ACC112 (cell line): ENCODE results near the gene ZBTB16.

ENCODE experiments used
- H2AFZ ChIP-seq: fragments of 200-600 bp; sonication (generic); one replicate; pipeline ENCODE4 v1.6.0; 2017; ENCODE audit warnings: antibody characterized with exemption, low read length; ENCODE audit not compliant: unreplicated experiment
- H3K27ac ChIP-seq: fragments of 200-600 bp; sonication (generic); 2 replicates; pipeline ENCODE4 v1.5.1; 2014; ENCODE audit warnings: low read depth, mild to moderate bottlenecking, antibody characterized with exemption, low read length, moderate library complexity
- H3K27me3 ChIP-seq: fragments of 200-600 bp; sonication (generic); 2 replicates; pipeline ENCODE4 v1.6.1; 2014; ENCODE audit warnings: mild to moderate bottlenecking, antibody characterized with exemption, low read length, moderate library complexity, mixed read lengths; ENCODE audit not compliant: insufficient read depth
- H3K36me3 ChIP-seq: fragments of 200-600 bp; sonication (generic); 2 replicates; pipeline ENCODE4 v1.6.1; 2016; ENCODE audit warnings: mild to moderate bottlenecking, antibody characterized with exemption, low read length, moderate library complexity, mixed read lengths; ENCODE audit not compliant: insufficient read depth
- H3K4me1 ChIP-seq: fragments of 200-600 bp; sonication (generic); one replicate; pipeline ENCODE4 v1.6.1; 2016; ENCODE audit warnings: low read length, mixed read lengths; ENCODE audit not compliant: insufficient read depth, unreplicated experiment, control insufficient read depth
- H3K4me3 ChIP-seq: fragments of 200-600 bp; sonication (generic); 2 replicates; pipeline ENCODE4 v1.5.1; 2014; ENCODE audit warnings: mild to moderate bottlenecking, low read depth, low read length
- H3K79me2 ChIP-seq: fragments of 200-600 bp; sonication (generic); one replicate; pipeline ENCODE4 v1.6.0; 2016; ENCODE audit warnings: low read length; ENCODE audit not compliant: control insufficient read depth, unreplicated experiment, insufficient read depth

Gene ZBTB16

GRCh38 chr11:114106047-114106446 lies 46.5 kb downstream of the ZBTB16 start:
- peaks cover 22% of the 10 kb centered on the region for H3K4me1 ChIP-seq
- no peak overlapping the region for H3K4me3 ChIP-seq
- H3K27ac ChIP-seq = no peak overlapping the region
- no peaks in the 10 kb centered on the region for H3K27me3 ChIP-seq
- peaks cover 72% of the 10 kb centered on the region for H3K79me2 ChIP-seq
- H2AFZ ChIP-seq = no peak overlapping the region
- H3K36me3 ChIP-seq = peaks cover 8% of the 10 kb centered on the region; the same call in 1 of the 2 replicates

DNA sequence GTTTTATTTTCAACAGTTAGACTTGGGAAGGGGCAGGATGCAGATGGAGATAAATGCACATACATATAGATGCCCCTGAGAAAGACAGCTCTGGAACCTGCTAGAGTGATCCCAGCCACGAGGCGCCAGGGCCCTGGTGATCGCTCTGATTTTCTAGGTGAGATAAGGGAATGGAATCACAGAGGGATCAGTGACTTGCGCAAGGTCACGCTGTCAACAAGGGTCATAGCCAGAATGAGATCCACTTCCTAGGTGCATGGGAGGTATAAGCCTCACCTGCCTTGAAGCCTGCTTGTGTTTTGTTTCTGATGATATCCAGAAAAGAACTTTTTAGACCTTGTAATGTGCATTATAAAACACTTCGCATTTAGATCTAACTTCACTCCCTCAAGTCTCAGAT lies 47.5 kb downstream of the ZBTB16 start:
- Histone ChIP-seq H3K27ac (no peak overlapping the region), H3K27me3 (no peaks in the 10 kb centered on the region), H3K79me2 (peaks cover 67% of the 10 kb centered on the region), H2AFZ (no peak overlapping the region), H3K4me3 (no peak overlapping the region), H3K4me1 (peaks cover 25% of the 10 kb centered on the region), H3K36me3 (peaks cover 8% of the 10 kb centered on the region; the same call in 1 of the 2 replicates)

DNA sequence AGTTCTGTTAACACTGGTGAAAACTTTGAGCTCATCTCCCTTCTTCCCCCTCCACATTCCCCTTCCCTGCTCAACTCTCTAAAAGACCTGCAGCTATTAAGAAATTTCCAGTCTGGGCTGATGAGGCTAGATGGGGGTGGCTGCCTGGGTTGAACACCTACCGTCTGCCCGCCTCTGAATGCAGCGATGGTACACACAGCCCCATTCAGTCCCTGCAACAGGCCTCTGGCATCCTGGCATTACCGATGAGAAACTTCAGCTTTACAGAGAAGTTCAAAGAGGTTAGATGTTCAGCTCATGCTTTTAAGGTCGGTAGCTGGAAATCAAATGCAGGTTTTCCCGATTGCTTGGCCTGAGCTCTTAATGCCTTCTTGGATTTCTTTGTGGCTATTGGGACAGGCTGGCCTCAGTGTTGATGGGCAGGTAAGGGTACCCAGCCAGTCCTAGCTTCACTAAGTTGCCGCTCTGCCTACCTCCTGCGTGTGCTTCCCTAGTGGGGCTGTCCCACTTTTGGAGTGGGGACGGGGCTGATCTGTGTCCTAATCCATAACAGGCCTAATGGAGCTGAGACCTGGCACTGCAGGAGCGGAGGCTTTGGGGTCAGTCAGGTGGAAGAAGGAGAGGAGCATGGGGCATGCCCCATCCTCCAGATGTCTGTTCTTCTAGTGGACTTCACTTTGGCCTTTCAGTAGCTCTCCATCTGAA lies 49.1 kb downstream of the ZBTB16 start:
- Histone ChIP-seq H3K27ac (no peak overlapping the region), H3K4me3 (no peak overlapping the region), H3K27me3 (no peaks in the 10 kb centered on the region), H2AFZ (no peak overlapping the region), H3K36me3 (peaks cover 8% of the 10 kb centered on the region; the same call in 1 of the 2 replicates), H3K4me1 (peaks cover 37% of the 10 kb centered on the region), H3K79me2 (peaks cover 69% of the 10 kb centered on the region)

DNA sequence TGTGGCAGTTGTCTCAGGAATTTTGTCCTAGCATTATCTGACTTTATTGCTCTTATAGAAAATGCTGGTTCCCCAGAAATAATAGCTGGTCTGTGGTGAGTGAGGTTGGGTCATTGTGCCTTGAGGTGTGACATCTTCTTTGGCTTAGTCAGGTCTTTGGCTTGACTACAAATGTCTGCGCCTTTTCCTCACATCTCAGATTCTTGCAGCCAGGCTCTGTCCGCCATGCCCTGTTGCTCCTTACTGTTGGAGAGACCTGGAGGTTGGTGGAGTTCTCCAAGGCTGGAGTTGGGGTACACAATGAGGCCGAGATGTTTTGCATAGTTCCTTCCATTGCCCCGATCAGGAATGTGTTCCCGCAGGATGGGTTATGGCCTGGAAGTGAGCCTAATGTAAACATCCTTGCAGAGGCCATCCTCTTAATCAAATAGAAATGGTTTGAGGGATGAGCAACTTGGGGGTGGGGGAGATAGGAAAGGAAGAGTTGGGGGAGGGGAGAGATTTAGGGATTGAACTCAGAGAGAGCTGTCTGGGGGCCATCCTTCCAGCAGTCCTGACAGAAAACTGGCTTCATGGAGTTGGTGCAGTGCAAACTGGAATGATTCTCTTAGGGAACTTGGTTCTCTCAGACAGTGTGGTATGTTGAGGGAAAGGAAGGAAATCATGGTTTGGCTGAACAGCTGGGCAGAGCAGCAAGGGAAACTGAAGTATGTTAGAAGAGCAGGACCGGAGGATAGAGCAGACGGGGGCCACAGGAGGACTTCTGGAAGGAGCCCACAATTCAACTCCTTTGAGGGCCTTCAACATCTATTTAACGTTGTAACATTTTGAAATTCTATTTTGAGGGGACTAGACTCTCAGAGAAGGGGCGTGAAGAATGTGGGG lies 49.9 kb downstream of the ZBTB16 start:
- peak overlapping the region; percentile 92 for H3K27ac ChIP-seq
- H3K36me3 ChIP-seq = peaks cover 7% of the 10 kb centered on the region; the same call in 1 of the 2 replicates
- H3K4me1 ChIP-seq = peaks cover 40% of the 10 kb centered on the region
- no peak overlapping the region for H3K4me3 ChIP-seq
- H3K27me3 ChIP-seq = no peaks in the 10 kb centered on the region
- H2AFZ ChIP-seq = no peak overlapping the region
- peaks cover 67% of the 10 kb centered on the region for H3K79me2 ChIP-seq

- peaks cover under 1% of the 10 kb centered on the region; the same call in 1 of the 2 replicates for H3K36me3 ChIP-seq
- no peaks in the 10 kb centered on the region for H3K27me3 ChIP-seq
- peak overlapping the region; percentile 67; the same call in 1 of the 2 replicates for H3K4me3 ChIP-seq
- H3K27ac ChIP-seq = peak overlapping the region; percentile 92
- peaks cover 62% of the 10 kb centered on the region for H3K79me2 ChIP-seq
- H3K4me1 ChIP-seq = peaks cover 40% of the 10 kb centered on the region
- no peak overlapping the region for H2AFZ ChIP-seq
Measured at GRCh38 chr11:114110123-114110522, 50.6 kb downstream of the ZBTB16 start.

- no peak overlapping the region for H2AFZ ChIP-seq
- H3K79me2 ChIP-seq = peaks cover 57% of the 10 kb centered on the region
- H3K4me1 ChIP-seq = peaks cover 40% of the 10 kb centered on the region
- H3K4me3 ChIP-seq = peak overlapping the region; percentile 67
- peak overlapping the region; percentile 92 for H3K27ac ChIP-seq
- no peaks in the 10 kb centered on the region for H3K36me3 ChIP-seq
- no peaks in the 10 kb centered on the region for H3K27me3 ChIP-seq
Measured at GRCh38 chr11:114110952-114111947, 51.7 kb downstream of the ZBTB16 start.

DNA sequence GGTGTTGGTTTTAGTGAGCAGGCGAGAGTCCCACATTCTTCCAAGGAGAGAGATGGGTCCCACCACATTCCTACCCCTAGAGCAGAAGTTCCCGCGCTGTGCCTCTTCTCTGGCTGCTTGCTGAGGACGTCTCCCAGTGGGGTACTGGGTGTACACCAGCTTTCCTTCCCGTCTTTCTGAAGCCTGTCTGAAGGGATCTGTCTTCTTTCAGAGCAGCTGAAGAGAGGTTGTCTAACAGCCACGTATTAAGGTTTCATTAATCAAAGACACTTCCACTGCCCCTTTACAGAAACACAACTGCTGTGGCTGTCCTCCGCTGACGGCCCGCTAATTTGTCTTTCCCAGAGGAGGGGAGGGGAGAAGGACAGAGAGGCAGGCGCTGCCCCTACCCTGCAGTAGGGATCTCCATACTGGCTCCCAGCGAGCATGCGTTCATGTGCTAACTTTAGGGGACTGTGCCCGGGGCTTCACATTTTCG lies 56.0 kb downstream of the ZBTB16 start:
- Histone ChIP-seq H3K27ac (no peak overlapping the region), H3K36me3 (no peaks in the 10 kb centered on the region), H2AFZ (no peak overlapping the region), H3K79me2 (peaks cover 47% of the 10 kb centered on the region), H3K27me3 (no peaks in the 10 kb centered on the region), H3K4me1 (peaks cover 23% of the 10 kb centered on the region), H3K4me3 (no peak overlapping the region)

DNA sequence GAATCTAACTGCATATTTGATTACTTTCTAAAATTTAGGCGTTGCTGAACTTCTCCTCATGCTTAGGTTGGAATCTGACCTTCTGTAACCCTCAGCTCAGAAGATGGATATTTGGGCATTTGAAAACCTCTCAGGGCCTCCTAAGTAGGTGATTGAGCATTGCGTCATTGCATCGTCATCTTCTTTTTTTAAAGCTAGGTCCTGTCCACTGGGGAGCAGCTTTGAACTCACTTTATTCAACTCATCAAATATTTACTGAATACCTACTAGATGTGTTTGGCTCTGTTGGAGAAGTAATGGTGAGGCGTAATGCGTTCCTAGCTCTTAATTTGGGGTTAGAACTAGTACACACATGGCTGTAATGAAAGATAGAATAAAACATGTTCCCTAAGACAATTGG lies 56.8 kb downstream of the ZBTB16 start:
- Histone ChIP-seq H3K27me3 (no peaks in the 10 kb centered on the region), H2AFZ (no peak overlapping the region), H3K4me1 (peaks cover 18% of the 10 kb centered on the region), H3K79me2 (peaks cover 55% of the 10 kb centered on the region), H3K27ac (no peak overlapping the region), H3K4me3 (no peak overlapping the region), H3K36me3 (peaks cover under 1% of the 10 kb centered on the region; the same call in 1 of the 2 replicates)

DNA sequence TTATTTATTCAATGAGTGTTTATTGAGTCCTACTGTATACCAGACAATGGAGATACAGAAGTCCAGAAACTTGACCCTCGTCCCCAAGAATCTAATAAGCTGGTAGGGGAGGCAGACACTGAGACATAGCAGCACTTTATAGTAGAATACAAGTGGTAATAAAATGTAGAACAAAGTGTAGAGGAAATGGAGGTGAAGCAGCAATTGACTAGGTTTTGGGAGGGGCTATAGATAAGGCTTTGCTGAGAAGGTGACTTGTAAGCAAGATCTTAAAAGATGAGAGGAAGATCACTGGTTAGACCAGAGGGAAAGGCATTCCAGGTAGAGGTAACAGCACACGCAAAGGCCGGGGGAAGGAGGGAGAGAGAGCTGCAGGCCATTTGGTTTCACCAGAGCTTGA lies 57.3 kb downstream of the ZBTB16 start:
- Histone ChIP-seq H3K27ac (no peak overlapping the region), H3K27me3 (no peaks in the 10 kb centered on the region), H3K4me1 (peaks cover 22% of the 10 kb centered on the region), H3K36me3 (peaks cover 3% of the 10 kb centered on the region; the same call in 1 of the 2 replicates), H3K79me2 (peaks cover 59% of the 10 kb centered on the region), H2AFZ (no peak overlapping the region), H3K4me3 (no peak overlapping the region)

DNA sequence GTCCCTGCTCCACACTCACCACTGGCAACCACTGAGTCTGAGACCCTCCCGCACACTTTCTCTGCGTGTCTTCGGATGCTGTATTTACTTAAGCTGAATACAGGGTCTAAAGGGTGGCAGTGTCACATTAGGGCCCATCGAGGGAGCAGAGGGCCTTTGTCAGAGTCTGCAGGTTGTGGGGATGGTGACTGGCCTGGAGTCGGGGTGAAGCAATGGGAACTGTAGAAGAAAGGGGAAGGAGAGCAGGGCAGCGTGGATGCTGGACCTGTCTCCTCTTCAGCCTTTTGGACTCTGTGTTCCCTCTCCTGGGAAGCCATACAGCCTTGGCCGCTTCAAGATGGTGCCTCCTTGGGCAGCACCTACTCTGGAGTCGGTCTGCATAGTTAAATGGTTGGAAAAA lies 61.1 kb downstream of the ZBTB16 start:
- H3K36me3 ChIP-seq = peaks cover 7% of the 10 kb centered on the region
- peaks cover 52% of the 10 kb centered on the region for H3K79me2 ChIP-seq
- H3K27me3 ChIP-seq = no peaks in the 10 kb centered on the region
- H3K4me1 ChIP-seq = peaks cover 10% of the 10 kb centered on the region
- H2AFZ ChIP-seq = no peak overlapping the region
- H3K27ac ChIP-seq = no peak overlapping the region
- no peak overlapping the region for H3K4me3 ChIP-seq
